ENCODE data around the gene NCBP2L.

DNA sequence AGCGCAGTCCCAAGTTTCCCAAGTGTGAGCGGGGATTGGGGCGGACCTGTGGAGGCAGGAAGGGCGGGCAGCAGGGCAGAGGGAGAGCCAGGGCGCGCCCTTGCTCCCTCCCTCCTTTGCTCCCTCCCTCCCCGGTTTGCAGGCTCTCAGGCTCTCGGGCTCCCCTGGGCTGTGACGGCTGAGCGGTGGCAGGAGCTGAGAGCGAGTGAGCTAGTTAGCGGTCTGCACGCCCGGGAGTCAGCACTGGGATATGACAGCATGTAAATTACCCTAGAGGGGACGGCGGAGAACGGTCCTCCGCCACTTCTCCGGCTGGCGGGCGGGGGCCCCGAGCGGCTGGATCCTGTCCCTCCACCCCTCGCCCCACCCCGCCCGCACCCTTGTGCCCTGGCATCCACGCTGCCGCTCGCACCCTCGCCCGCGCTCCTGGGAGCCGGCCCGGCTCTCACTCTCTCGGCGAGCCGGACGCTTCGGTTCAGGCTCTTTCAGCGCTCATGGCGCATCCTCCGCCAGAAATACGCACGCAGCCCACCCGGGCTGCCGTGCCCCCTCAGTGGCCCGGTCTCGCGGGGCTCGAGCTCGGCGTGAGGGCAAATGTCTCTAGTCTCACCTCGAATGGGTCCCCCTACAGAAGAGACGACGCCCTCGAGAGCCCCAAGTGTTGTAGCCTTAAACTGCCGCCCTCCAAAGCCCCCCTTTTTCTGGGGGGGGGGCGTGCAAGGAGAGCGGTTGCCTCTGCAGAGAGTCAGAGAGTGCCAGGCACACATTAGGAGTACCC, 1.6 kb upstream of the NCBP2L start, which contains the start of gene TSC22D3:
- peak in 2 of 3 donors; percentile 8 for TF ChIP-seq CTCF (IDR thresholded peaks at IDR 0.05)
- TF ChIP-seq POLR2A (IDR thresholded peaks at IDR 0.05) = peak; percentile 57
- no peak for TF ChIP-seq EP300 (IDR thresholded peaks at IDR 0.05)

All from ovary (tissue), 3 donors.